GM19452 (cell line): Measurements from ENCODE around the gene DNAJC21.
A peak's percentile ranks its signal among the peaks of the same experiment; 100 is the strongest.
"Not testable (repeated sequence)": the region's sequence is repeated elsewhere in the genome, so short reads cannot be mapped to it uniquely, and the experiment has no call there.

Experiments
- ATAC-seq: cut with Tn5 transposase; IDR thresholded peaks from one replicate; pipeline ENCODE4 v1.9.1; 2021; ENCODE audit not compliant: unreplicated experiment

Gene DNAJC21

DNA sequence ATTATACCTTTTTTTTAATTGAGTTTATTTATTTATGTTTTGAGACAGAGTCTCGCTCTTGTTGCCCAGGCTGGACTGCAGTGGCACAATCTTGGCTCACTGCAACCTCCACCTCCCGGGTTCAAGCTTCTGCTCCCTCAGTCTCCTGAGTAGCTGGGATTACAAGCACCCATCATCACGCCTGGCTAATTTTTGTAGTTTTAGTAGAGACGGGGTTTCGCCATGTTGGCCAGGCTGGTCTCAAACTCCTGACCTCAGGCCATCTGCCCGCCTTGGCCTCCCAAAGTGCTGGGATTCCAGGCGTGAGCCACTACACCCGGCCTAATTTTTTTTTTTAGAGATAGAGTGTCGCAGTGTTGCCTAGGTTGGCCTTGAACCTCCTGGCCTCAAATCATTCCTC, 6.1 kb upstream of the DNAJC21 start:
- not testable (repeated sequence) for ATAC-seq

DNA sequence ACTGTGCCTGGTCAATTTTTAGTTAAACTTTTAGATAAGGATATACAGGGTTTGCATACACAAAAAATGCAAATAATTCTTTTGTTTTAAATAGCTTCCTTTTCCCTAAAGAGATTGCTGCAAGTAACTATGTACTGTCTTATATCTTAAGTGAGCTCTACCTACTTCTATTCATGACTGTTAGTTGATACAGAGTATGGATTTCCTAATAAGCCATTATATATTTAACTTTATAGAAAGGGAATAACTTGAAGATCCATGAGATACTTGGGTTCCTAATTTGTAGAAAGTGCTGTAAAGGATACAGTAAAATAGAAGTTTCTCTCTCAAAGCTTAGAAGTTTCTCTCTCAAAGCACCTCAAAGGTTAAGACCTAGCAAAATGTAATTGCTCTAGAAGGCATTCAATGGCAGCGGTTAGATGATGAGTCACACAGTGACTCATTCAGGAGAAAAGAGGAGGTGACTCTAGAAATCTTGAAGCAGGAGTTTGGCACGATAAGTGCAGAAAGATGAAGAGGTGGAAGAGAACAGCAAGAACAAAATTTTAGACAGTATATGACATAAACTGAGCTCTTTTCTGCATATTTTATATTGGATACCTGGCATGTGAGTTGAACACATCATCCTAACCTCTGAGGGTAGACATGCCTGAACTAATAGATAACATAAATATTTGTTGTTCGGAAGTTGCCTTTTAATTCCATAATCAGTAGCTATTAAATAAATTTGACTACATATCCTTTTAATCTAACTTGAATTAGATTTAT, 5.5 kb upstream of the DNAJC21 start:
- peak; percentile 60 for ATAC-seq

- ATAC-seq: no peak
Measured at GRCh38 chr5:34924462-34924765, 4.9 kb upstream of the DNAJC21 start.

DNA sequence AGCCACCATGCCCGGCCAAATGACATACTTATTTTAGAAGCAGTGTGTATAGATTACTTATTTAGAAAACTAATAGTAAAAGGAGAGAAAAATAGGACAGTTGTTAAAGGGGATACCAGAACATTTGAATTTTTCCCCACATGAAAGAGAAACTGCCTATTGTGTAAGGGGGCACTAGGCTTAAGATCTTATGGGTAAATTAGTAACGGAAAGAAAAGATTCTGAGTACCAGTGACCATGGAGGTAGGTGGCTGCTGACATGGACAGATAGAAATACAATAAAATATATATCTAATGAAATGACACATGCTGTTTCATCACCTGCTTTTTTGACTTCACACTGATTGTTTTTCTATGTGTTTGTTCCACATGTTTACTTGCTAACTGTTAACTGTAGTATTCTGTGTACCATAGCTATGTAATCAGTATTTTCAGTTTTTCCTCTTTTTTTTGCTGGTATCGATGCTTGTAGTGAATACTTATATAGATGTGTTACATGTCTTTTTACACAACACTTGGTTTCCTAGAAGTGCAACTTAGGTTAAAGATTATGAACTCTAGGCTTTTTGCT, 3.0 kb upstream of the DNAJC21 start:
- no peak for ATAC-seq

DNA sequence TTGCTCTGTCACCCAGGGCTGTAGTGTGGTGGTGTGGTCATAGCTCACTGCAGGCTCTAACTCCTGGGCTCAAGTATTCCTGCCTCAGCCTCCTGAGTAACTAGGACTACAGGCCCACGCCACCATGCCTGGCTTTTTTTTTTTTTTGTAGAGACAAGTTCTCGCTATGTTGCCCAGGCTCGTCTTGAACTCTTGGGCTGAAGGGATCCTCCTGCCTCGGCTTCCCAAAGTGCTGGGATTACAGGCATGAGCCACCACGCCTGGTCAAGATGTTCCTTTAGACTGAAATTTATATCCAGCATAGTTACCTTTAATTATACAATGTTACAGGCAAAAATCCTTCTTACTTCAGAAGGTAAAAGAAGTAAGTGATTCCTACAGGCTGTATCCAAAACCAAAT, 1.6 kb upstream of the DNAJC21 start:
- ATAC-seq: no peak

- no peak for ATAC-seq
Measured at GRCh38 chr5:34928267-34928666, 1.1 kb upstream of the DNAJC21 start.

DNA sequence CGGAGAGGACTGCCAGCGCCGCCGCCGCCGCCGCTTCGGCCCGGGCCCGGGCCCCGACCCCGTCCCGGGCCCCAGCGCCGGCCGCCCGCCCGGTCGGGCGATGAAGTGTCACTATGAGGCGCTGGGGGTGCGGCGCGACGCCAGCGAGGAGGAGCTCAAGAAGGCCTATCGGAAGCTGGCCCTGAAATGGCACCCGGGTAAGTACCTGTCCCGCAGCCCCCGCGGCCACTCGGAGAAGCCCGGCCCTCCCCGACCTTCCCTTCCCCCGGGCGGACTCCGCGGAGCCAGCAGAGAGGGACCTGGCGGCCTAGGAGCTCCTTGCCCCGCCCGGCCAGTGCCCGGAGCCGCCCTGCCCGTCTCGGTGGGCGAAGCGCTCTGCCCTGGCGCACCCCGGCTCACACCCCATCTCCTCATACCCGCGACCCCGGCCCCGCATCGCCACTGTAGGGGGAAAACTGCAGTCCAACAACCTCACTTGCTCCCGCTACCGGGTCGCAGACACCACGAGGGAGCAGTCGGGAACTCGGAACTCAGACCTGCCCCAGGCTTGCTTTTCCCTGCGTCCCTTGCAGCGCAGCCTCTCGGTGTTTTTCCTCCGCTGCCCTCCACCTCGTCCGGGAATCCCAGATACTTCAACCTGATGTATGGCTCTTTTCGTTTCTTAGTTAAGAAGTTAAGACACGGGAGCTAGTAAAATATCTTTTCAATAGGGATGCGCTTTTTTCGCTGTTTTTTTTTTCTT, 532 bp downstream of the DNAJC21 start:
- peak; percentile 71 for ATAC-seq

- no peak for ATAC-seq
Measured at GRCh38 chr5:34930462-34930844, 1.1 kb downstream of the DNAJC21 start.

DNA sequence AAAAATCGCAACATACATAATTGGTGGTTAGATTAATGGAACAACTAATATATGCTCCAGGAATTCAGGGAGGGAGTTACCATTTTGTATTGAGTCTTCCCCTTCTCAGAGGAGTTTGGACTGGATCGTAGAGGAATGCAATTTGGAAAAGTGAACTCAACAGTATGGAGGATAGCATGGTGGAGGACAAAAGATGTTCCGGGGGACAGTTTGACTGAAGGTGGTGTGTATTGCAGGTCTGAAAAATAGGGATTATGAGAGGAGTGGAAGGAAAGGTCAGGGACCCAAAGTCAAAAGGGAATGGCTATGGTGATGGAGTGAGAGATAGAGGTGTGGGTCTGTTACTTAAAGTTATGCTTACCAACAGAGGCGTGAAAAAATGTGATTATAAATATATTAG, 1.5 kb downstream of the DNAJC21 start:
- ATAC-seq: no peak

DNA sequence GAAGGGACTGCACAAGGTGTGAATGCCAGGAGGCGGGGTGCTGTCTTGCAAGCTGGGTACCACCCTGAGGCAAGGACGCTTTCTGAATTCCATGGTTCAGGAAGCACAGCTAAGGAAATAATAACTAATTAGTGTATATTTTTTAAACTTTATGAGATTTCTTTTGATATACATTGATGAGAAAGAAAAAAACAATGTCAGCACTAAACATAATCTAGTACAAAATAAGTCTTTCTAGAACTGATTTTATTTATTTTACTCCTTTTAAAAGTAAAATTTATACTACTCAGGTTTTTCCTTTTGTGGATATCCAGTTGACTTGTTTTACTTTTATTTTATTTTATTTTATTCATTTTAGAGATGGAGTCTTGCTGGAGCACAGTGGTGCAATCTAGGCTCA, 3.6 kb downstream of the DNAJC21 start:
- no peak for ATAC-seq

DNA sequence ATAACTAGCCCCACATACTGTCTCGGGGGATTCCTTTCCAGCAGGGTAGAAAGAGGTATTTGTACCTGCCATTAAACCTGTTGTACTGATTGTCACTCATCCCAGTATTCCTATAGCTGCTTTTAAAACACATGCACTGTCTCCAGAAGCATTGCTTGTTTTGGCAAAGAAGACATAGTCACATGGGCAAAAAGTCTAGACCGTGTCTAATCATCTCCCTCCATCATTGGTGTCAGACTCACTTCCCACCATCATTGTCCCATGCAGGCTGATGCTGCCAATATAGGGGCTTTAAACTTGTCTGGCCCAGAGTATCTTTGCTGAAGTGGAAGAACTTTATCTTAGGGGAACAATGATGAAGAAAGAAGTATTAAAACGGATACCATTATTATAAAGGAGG, 12.6 kb downstream of the DNAJC21 start:
- ATAC-seq: no peak

DNA sequence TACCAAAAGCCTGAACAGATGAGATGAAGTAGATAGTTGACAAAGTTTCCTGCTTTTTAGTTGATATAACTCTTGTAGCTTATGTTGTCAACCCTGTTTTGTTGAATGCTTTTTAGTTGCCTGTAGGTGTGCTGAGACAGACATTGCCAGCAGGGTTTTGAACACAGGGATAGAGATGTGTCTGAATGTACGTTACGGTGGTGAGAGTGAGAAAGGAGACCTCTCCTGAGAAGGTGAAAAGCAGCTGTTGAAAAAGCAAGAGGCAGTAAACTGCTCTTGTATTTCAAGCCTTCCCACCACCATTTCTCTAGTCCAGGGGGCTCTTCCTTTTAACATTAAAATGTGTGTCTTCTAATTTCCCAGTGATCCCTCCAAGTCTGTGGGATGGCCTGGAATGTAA, 14.7 kb downstream of the DNAJC21 start:
- no peak for ATAC-seq

- no peak for ATAC-seq
Measured at GRCh38 chr5:34944460-34945047, 15.2 kb downstream of the DNAJC21 start.

DNA sequence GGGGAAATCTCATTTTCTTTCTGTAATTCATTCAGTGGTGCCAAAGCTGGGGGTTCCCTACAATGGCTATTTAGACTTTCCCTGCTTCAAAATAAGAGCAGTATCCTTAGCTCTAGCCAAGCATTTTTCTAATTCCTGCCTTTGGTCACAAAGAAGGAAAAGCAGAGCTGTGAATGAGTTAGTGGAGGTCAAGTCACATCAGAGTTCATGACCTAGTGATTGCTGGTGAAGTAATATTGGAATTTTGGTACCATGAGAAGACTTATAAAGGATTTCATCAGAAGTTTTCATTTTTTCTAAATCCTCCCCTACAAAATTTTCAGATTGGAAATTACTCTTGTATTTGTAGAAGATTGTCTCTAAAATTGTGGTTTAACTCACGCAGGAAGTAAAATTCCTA, 28.0 kb downstream of the DNAJC21 start:
- ATAC-seq: no peak

DNA sequence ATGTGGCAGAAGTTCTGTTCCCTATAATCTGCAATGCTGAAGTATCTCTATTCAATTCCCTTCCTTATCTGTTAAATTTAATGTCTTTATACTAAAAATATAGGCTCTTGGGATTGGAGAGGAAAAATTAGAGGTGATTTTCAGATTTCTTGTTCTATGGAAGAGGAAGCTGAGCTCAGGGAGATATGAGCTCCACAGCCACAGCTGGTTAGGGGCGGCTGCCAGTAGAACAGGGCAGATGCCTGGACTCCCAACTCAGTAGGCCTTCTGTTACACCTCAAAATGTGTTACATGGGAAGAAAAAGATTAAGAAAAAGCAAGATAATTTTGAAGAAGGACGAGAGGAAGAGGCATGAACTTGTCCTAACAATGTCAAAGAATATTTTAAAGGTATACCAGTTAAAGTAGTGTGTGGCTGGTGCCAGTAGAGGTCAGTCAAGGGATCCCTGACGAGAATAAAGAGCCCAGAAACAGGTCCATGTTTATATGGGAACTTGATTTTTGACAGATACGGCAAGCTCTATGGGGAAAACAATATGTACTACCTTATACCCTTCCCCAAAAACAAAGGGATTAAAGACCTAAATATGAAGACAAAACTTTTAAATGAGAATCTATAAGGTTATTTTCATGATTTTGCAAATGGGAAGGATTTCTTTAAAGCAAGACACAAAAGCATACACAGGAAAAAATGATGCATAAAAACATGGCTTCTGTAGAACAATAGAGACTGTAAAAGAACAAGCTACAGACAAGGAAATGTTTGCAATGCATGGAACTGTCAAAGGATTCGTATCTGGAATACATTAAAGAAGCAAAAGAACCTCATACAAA, 28.7 kb downstream of the DNAJC21 start:
- ATAC-seq: no peak

DNA sequence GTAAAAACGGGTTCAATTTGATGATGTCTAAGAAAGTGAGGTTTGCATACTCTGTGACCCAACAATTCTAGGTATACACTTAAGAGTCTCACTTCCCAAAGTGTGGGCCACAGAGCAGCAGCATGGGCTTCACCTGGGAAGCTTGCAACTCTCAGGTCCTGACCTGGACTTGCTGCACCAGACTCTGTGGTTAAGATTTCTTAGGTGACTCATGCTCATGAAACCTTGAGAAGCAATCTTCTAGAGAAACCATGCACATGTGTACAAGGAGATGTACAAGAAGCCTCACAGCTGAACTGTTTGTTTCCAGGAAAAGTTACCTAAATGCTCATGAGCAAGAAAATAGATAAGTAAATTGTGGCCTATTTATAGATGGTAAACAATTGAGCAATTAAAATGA, 30.0 kb downstream of the DNAJC21 start:
- peak; percentile 93 for ATAC-seq

GRCh38 chr5:34967540-34967939, 38.2 kb downstream of the DNAJC21 start:
- no peak for ATAC-seq

- no peak for ATAC-seq
Measured at GRCh38 chr5:34968258-34968657, 38.9 kb downstream of the DNAJC21 start.

GRCh38 chr5:34970552-34970951, 41.2 kb downstream of the DNAJC21 start:
- no peak for ATAC-seq

DNA sequence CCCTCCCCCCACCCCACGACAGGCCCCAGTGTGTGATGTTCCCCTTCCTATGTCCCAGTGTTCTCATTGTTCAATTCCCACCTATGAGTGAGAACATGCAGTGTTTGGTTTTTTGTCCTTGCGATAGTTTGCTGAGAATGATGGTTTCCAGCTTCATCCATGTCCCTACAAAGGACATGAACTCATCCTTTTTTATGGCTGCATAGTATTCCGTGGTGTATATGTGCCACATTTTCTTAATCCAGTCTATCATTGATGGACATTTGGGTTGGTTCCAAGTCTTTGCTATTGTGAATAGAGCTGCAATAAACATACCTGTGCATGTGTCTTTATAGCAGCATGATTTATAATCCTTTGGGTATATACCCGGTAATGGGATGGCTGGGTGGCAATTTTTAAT, 42.3 kb downstream of the DNAJC21 start:
- ATAC-seq: not testable (repeated sequence)

- ATAC-seq: no peak
Measured at GRCh38 chr5:34976347-34976746, 47.0 kb downstream of the DNAJC21 start.
